Measurements from ENCODE around the gene UTS2. TPM values are rescaled to one million over a fixed set of nuclear protein-coding genes. Genes with fewer than 3 reads are reported as not detected.

The UTS2 gene
- total and polyA plus RNA-seq, 9 of the 15 experiments (the other 6 are each of a cell fraction or from before 2014, with no cell fraction given): 0.22 to 0.29 TPM; not detected in 7

GRCh38 chr1:7811476-7811875, 41.4 kb downstream of the UTS2 start:
- DNase-seq (ENCODE audit: extremely low read depth in 1 of 4, low spot score in 3 of 4) (no peak), FAIRE-seq (no peak), ATAC-seq (no peak)
- ChIA-PET CTCF (ENCODE audit: low intra/inter-chr PET ratio) (no interaction called here), POLR2A (interaction anchor here (1.0 to 1.1 kb wide), 2 partner anchors 10 to 17 kb away, joined by 3 to 4 read pairs; no protein-coding TSS in a partner anchor)
- H2AFZ ChIP-seq (ENCODE audit: low read depth, low read length): no peak overlapping the region
- no peaks in the 10 kb centered on the region for H3K27me3 ChIP-seq (ENCODE audit: control insufficient read depth in 2 of 2, insufficient read depth in 2 of 2, low read length in 2 of 2)
- H3K9me1 ChIP-seq (ENCODE audit: control insufficient read depth, insufficient read depth, low read length): no peaks in the 10 kb centered on the region
- 72% methylated on average over 6 of the region's 6 CpGs for WGBS (ENCODE audit: insufficient coverage, low coverage, missing lambda C conversion rate)
- H3K9ac ChIP-seq (ENCODE audit: insufficient read depth in 1 of 2, low read depth in 2 of 2, low read length in 2 of 2): no peak overlapping the region
- peaks cover 18% of the 10 kb centered on the region; the same call in 2 of the 3 replicates for H3K36me3 ChIP-seq (ENCODE audit: control insufficient read depth, insufficient read depth, low read length)
- H3K27ac ChIP-seq (ENCODE audit: extremely low read depth, low read depth, low read length): no peak overlapping the region
- H4K20me1 ChIP-seq (replicated peaks; ENCODE audit: control insufficient read depth, insufficient read depth, low read length): no peaks in the 10 kb centered on the region
- no TSS peak for BruUV-seq (replicated peaks)
- H3K9me3 ChIP-seq (replicated peaks; ENCODE audit: control insufficient read depth, insufficient read depth, low read depth, low read length): peaks cover 4% of the 10 kb centered on the region; the same call in 1 of the 2 replicates
- no peak overlapping the region for H3K4me3 ChIP-seq
- H3K4me1 ChIP-seq (replicated peaks in 1 of 2; ENCODE audit: control insufficient read depth in 2 of 2, insufficient read depth in 2 of 2, low read length in 2 of 2): 0 out of 5 replicates have a peak, but pooled peaks cover 0 to 2% of the 10 kb centered on the region in 2 experiments
- intact Hi-C loops (cut with micrococcal nuclease): no loop called here
- TF ChIP-seq STAT5B (CRISPR knock-in tag; IDR thresholded peaks at IDR 0.05) (no peak), PHB (CRISPR knock-in tag; IDR thresholded peaks at IDR 0.05) (no peak), SMARCE1 (IDR thresholded peaks at IDR 0.05) (no peak), TAF1 (IDR thresholded peaks at IDR 0.05; ENCODE audit: control insufficient read depth, extremely low read depth, insufficient read depth, low read length, severe bottlenecking) (no peak)
- no peaks in the 10 kb centered on the region for H3K79me2 ChIP-seq (ENCODE audit: control insufficient read depth, insufficient read depth, low read length)
- no peak overlapping the region for H3K4me2 ChIP-seq (ENCODE audit: insufficient read depth, low read length)
- in situ Hi-C loops (cut with MboI): loop anchor here (5.0 kb wide), 1 partner anchor 91 kb away; no protein-coding TSS in a partner anchor

- intact Hi-C loops (cut with micrococcal nuclease) (no loop called here), in situ Hi-C loops (cut with MboI) (loop anchor here (5.0 kb wide), 1 partner anchor 92 kb away; no protein-coding TSS in a partner anchor)
- Histone ChIP-seq H3K27ac (ENCODE audit: extremely low read depth, low read depth, low read length) (no peak overlapping the region), H3K36me3 (ENCODE audit: control insufficient read depth, insufficient read depth, low read length) (peaks cover 20% of the 10 kb centered on the region; the same call in 2 of the 3 replicates), H3K4me1 (replicated peaks in 1 of 2; ENCODE audit: control insufficient read depth in 2 of 2, insufficient read depth in 2 of 2, low read length in 2 of 2) (0 out of 5 replicates have a peak, but pooled peaks cover 0 to 2% of the 10 kb centered on the region in 2 experiments), H3K9me1 (ENCODE audit: control insufficient read depth, insufficient read depth, low read length) (no peaks in the 10 kb centered on the region), H3K27me3 (ENCODE audit: control insufficient read depth in 2 of 2, insufficient read depth in 2 of 2, low read length in 2 of 2) (no peaks in the 10 kb centered on the region), H3K79me2 (ENCODE audit: control insufficient read depth, insufficient read depth, low read length) (no peaks in the 10 kb centered on the region), H3K4me3 (no peak overlapping the region), H2AFZ (ENCODE audit: low read depth, low read length) (no peak overlapping the region), H3K4me2 (ENCODE audit: insufficient read depth, low read length) (no peak overlapping the region), H3K9ac (ENCODE audit: insufficient read depth in 1 of 2, low read depth in 2 of 2, low read length in 2 of 2) (no peak overlapping the region), H3K9me3 (replicated peaks; ENCODE audit: control insufficient read depth, insufficient read depth, low read depth, low read length) (peaks cover 4% of the 10 kb centered on the region; the same call in 1 of the 2 replicates), H4K20me1 (replicated peaks; ENCODE audit: control insufficient read depth, insufficient read depth, low read length) (no peaks in the 10 kb centered on the region)
- ChIA-PET CTCF (ENCODE audit: low intra/inter-chr PET ratio) (interaction anchor here (0.6 kb wide), 1 partner anchor 13 kb away, joined by 3 read pairs; no protein-coding TSS in a partner anchor), POLR2A (no interaction called here)
- peak; percentile 74 for FAIRE-seq
- peak; percentile 82 for ATAC-seq
- BruUV-seq (replicated peaks): no TSS peak
- DNase-seq (ENCODE audit: extremely low read depth in 1 of 4, low spot score in 3 of 4): peak; percentile 51 to 67 (median 54)
- 18% methylated on average over 7 of the region's 7 CpGs for WGBS (ENCODE audit: insufficient coverage, low coverage, missing lambda C conversion rate)
- TF ChIP-seq FOSL1 (tag; conservative IDR thresholded peaks at IDR 0.05) (peak; percentile 96), NFRKB (IDR thresholded peaks at IDR 0.05; ENCODE audit: low read depth) (no peak), ZNF316 (IDR thresholded peaks at IDR 0.05) (peak; percentile 84), FOXK1 (CRISPR knock-in tag; IDR thresholded peaks at IDR 0.05; ENCODE audit: borderline replicate concordance) (no peak), ILF3 (IDR thresholded peaks at IDR 0.05; ENCODE audit: borderline replicate concordance) (no peak), HMG20B (CRISPR knock-in tag; IDR thresholded peaks at IDR 0.05) (no peak), JUND (IDR thresholded peaks at IDR 0.05; ENCODE audit: borderline replicate concordance, low read depth, low read length) (peak; percentile 93), JUND (tag; IDR thresholded peaks at IDR 0.05; ENCODE audit: borderline replicate concordance, low read depth, low read length) (peak; percentile 92), TAF9B (IDR thresholded peaks at IDR 0.05; ENCODE audit: partially characterized antibody) (peak; percentile 34), SMARCE1 (IDR thresholded peaks at IDR 0.05) (peak; percentile 52; the same call in 1 of the 2 replicates), KLF6 (CRISPR knock-in tag; IDR thresholded peaks at IDR 0.05; ENCODE audit: borderline replicate concordance) (no peak), ATF7 (IDR thresholded peaks at IDR 0.05) (0 out of 2 replicates have a peak, but pooled peaks have one; percentile 27), FOS (IDR thresholded peaks at IDR 0.05; ENCODE audit: extremely low read depth, insufficient read length) (peak; percentile 54), ZNF57 (CRISPR knock-in tag; IDR thresholded peaks at IDR 0.05) (no peak)
- TF ChIP-seq, protein P1, sequence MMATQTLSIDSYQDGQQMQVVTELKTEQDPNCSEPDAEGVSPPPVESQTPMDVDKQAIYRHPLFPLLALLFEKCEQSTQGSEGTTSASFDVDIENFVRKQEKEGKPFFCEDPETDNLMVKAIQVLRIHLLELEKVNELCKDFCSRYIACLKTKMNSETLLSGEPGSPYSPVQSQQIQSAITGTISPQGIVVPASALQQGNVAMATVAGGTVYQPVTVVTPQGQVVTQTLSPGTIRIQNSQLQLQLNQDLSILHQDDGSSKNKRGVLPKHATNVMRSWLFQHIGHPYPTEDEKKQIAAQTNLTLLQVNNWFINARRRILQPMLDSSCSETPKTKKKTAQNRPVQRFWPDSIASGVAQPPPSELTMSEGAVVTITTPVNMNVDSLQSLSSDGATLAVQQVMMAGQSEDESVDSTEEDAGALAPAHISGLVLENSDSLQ (IDR thresholded peaks at IDR 0.05): peak; percentile 91
Observed at GRCh38 chr1:7810395-7810794, 42.5 kb downstream of the UTS2 start.

Data from K562 (cell line).